GM19025 (cell line): Measurements from ENCODE around the gene WWOX.

Experiments used
- ATAC-seq: cut with Tn5 transposase; IDR thresholded peaks from one replicate; pipeline ENCODE4 v1.9.1; 2021; ENCODE audit warnings: mild to moderate bottlenecking, low read depth, moderate library complexity; ENCODE audit not compliant: unreplicated experiment

Gene WWOX

DNA sequence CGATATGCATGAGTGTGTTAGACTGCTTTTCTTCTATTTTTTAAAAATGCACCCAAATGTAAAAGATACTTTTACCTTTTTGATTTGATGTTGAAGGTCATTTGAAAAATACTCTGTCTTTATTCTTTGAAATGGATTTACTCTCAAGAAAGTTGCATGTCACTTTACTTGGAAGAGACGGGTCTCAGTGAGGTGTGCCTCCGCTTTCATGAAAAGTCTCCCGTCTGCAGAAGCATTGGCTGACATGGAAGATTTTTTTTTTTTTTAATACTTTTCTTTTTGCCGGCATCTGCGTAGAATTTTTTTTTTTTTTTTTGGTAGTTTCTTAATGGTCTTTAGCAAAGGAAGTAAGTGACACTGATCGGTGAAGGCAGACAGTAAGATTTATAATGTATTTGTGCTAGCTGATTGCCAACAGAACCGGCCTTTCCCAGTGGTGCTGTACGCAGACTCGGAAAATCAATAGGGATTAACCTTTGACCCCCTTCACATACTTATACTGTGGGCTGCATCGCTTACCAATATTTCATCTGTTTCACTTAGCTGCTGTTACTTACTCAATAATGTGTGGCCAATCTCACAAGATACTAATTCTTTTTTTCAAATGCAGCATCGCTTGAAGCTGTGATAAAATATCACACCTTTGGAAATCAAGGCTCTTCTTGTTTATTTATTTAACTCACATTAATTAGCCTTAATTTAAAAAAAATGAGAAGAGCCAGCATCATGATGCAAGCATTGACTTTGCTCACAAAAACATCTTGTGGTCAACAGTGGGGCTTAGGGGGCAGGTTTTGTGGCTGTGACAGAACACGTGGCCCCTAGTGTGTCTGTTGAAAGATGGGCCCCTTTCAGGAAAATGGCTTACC, 383.9 kb downstream of the WWOX start:
- no peak for ATAC-seq

DNA sequence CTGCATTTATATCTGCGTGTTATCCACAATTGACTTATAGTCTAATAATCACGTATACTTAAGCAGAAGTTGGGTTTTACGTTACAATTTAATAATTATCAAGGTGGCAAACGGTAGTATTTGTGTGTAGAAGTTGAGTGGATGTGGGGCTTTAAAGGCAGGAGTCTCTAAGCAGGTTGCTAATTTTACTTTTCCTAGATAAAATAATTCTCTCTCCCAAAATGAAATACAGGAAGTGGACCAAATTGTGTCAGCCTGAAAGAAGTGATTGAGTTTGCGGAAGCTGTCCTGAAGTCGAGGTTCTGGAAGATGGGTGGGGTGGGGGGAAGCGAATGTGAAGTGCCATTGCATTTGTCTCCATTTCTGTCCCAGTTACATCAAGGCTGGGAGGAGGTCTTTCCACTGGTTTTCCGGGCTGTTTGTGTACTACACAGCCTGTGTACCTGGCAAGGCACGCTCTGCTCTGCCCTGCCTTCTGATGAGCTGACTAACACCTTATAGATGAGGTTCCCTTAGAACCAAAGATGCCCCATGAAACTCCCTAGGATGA, 385.1 kb downstream of the WWOX start:
- ATAC-seq = no peak

DNA sequence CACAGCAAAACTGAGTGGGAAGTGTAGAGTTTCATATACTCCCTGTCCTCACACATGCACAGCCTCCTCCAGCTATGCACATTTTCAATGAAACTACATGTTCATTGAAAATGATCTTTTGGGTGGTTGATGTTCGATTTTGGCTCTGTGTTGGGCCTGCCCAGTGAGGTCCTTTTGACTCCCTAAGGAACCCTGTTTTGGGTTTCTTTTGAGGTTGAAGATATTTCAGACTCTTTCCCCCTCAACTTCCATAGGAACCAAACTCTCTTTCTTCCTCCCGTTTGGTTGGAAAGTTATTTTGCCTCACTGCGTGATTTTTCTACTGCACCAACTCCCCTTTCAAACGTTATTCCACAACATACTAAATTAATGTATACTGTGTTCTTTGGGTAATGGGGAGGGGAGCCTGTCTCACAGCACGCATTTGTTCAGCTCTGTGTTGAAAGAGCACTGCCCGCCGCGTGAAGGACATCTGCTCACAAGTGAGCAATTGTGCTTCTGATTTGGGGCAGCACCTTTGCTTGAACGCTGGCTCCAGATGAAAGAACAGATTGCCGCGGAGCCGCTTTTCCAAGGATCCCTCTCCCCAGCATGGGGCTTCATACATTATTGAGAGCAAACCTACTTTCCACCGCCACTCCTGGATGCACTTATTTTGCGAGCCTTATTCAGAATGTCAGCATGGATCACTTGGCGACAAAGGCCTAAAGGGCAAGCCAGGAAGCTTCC, 385.9 kb downstream of the WWOX start:
- no peak for ATAC-seq

- ATAC-seq = no peak
These were observed 386.4 kb downstream of the WWOX start for GRCh38 chr16:78485917-78486257.

GRCh38 chr16:78487471-78487870, 388.0 kb downstream of the WWOX start:
- no peak for ATAC-seq

- ATAC-seq = no peak
These were observed 389.6 kb downstream of the WWOX start for GRCh38 chr16:78489072-78489471.

- ATAC-seq = no peak
These were observed 390.2 kb downstream of the WWOX start for GRCh38 chr16:78489631-78490030.

DNA sequence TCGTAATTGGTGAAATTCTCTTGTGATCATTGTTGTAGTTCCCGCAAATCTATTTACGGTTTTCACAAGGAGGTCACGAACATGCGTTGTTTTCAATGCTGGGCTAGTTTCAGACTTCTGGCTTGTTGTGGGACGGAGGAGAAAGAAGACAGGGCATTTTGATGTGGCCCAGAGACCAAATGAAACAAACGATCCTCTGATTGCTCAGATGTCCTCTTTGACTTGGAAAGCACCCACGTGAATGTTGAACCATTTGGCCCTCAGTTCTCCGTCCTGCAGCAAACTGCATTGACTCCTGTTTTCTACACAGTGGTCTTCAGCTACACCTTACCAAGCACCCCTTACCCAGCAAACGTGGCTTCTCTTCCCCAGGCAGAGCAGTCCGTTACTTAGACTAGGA, 391.0 kb downstream of the WWOX start:
- ATAC-seq = no peak

DNA sequence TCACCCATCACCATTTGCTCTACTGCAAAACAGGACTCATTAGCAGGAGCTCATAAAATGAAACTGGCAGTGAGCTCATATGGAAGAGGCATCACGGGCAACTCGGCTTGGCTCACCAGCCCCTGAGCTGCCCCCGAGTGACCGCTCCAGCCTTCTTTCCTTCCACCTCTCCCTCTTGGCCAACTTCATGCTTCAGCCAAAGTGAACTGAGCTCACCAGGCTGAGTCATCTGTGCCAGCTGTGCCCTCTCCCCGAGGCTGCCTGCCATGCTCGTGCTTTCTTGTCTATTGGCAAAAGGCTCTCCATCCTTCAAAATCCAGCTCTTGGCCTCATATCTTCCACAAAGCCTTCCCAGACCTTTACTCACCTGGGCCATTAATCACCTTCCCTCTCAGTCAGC, 391.4 kb downstream of the WWOX start:
- ATAC-seq = no peak

DNA sequence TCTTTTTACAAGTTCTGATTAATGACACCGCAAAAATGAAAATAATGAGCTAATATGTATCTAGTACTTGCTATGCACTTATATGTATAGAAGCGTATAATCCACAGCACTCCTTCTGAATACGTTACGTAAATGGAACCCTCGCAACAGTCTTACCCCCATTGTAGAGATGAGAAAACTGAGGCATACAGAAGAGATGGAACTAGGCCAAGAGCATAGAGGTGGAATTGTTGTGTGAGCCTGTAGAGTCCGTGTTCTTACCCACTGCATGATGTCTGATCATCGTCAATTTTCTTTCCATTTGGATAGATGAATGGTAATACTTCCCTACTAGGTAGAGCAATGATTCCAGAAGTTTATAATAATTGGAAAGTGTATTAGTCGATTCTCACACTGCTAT, 394.1 kb downstream of the WWOX start:
- ATAC-seq = no peak

- ATAC-seq = no peak
These were observed 394.7 kb downstream of the WWOX start for GRCh38 chr16:78494105-78494504.

DNA sequence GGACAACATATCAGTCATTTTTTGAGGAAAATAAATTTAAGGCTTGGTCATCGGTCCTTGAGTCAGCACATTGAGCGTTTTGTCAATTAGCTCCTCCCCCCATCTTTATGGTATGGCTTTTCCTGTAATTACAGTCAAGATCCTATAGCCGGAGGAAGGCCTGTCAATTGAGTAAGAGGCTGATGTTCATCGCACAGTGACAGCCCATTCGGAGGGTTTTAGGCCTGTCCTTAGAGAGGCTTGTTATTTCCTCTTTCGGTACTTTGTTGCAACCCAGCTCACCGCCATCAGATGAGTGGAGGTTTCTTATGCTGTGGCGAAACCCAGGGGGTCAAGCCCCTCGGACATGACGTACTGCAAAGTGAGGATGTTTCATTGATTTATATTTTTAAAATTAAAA, 395.2 kb downstream of the WWOX start:
- ATAC-seq = no peak

GRCh38 chr16:78496189-78496588, 396.7 kb downstream of the WWOX start:
- no peak for ATAC-seq

DNA sequence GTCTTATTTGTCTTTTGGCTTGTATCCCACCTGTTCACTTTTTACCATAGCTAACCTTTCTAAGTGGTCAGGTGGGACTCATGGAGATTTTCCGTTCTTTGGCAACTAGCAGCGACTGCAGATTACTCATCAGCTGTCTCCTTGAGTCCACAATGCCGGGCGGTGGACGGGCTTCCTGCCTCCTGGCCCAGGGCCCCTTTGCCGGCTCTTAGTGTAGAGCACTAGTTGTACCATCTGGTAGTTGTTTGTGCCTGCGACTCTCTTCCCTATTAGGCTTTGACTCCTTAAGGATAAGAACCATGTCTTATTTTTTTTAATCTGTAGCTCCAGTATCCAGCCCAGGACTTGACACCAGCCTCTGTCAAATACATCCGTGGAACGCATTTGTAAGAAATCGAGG, 399.9 kb downstream of the WWOX start:
- no peak for ATAC-seq

DNA sequence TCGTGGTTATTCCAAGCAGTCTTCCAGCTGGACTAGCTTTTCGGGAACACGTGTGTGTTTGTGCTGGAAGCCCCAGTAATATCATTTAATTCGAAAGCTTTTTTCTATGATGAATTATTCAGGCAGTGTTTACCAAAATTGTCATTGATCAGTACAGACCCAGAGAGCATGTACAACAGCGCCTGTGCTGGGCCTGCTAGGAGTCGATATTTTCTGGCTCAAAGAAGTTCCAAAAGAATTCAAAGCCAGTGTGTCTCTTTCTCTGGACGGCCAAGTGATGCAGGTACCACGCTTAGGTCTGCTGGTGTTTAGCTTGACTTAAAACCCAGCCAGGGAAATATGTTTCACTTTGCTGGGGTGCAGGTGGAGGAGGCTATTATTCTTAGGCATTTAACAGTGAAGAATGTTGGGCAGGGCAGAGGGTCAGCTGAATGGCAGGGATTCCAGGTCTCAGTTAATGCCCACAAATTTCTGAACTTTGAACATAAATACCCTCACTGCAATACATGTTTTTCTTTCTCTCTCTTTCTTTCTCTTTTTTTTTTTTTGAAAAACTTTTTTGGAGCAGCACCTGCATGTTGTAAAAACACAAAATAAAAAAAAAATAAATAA, 401.3 kb downstream of the WWOX start:
- no peak for ATAC-seq

- ATAC-seq = no peak
These were observed 402.3 kb downstream of the WWOX start for GRCh38 chr16:78501744-78502143.

DNA sequence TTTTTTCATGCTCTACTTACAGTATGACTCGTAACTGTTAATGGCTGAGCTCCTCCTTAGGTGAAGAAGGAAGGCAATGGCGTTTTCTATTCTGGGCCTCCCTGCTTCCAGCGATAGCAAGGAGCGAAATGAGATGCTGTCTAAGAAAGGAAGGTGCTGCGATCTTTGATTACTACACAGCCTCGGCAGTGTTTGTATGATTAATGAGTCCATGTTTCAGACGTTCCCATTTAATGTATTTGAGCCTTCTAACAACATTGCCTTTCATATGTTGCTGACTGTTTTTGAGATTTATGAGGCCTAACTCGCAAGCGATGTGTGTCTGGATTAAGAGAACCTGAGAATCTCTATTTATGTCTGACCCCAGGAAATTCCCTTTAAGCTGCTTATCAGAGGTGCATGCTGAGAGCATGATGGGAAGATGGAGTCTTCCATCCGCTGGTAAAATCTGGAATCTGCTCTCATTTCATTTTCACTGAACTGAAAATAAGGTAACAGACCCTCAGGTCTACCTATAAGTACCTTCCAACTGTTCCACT, 403.4 kb downstream of the WWOX start:
- no peak for ATAC-seq

- no peak for ATAC-seq
These were observed 404.1 kb downstream of the WWOX start for GRCh38 chr16:78503602-78504001.

- no peak for ATAC-seq
These were observed 405.0 kb downstream of the WWOX start for GRCh38 chr16:78504401-78504851.

DNA sequence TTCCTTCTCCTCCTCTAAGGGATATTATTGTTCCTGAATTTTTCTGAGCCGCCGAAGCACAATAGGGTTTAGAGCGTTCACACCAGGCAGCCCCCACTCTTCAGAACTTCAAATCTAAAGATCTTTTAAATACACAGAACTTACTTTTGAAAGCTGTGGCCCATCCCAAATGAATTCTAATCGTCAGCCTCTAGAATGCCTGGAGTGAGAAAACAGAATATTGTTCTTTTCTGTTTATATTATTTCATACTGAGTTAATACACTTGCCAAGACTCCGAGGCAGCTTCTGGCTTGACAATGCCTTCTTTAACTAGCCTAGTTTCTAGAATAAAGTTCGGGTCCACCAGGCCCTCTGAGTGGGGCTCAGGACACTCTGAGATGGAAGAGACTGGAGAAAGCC, 405.6 kb downstream of the WWOX start:
- ATAC-seq = no peak
